ENCODE data around the gene IL23R.

- no peak for TF ChIP-seq CTCF (IDR thresholded peaks at IDR 0.05; ENCODE audit: low read depth, low read length)
- no peak for TF ChIP-seq EZH2phosphoT487 (IDR thresholded peaks at IDR 0.05; ENCODE audit: low read depth)
These were observed 51.7 kb downstream of the IL23R start for GRCh38 chr1:67217938-67218337.

Data from OCI-LY3 (cell line).